Mesenchymal stem cell (in vitro differentiated cells and primary cell): ENCODE data around the gene ALOX15B.
"Not testable (repeated sequence)": the region's sequence is repeated elsewhere in the genome, so short reads cannot be mapped to it uniquely, and the experiment has no call there.

Source experiments
- DNase-seq: peaks from one replicate; pipeline ENCODE4 v3.0.0-alpha.2; 2013
- H2AFZ ChIP-seq: one replicate; pipeline ENCODE4 v1.6.1; 2013; ENCODE audit warnings: low read depth, mild to moderate bottlenecking, control low read depth, inconsistent platforms, low read length, moderate library complexity
- H2AK5ac ChIP-seq: 2 replicates; pipeline ENCODE4 v1.6.1; 2013; ENCODE audit warnings: low read length, moderate library complexity, mild to moderate bottlenecking, inconsistent platforms; ENCODE audit not compliant: severe bottlenecking
- H2BK120ac ChIP-seq: one replicate; pipeline ENCODE4 v1.6.1; 2013; ENCODE audit warnings: low read depth, mild to moderate bottlenecking, inconsistent platforms, low read length, moderate library complexity
- H2BK12ac ChIP-seq, 2 experiments: one replicate each; pipeline ENCODE4 v1.6.1; 2013; ENCODE audit warnings: inconsistent platforms in 2 of 2, low read length in 2 of 2, mild to moderate bottlenecking in 2 of 2, moderate library complexity in 2 of 2, control low read depth in 1 of 2
- H2BK15ac ChIP-seq: one replicate; pipeline ENCODE4 v1.6.1; 2013; ENCODE audit warnings: mild to moderate bottlenecking, low read depth, inconsistent platforms; ENCODE audit not compliant: poor library complexity, severe bottlenecking
- H2BK5ac ChIP-seq: 2 replicates; pipeline ENCODE4 v1.6.1; 2013; ENCODE audit warnings: low read depth, mild to moderate bottlenecking, low read length, control low read depth, inconsistent platforms; ENCODE audit not compliant: poor library complexity, severe bottlenecking
- H3K14ac ChIP-seq, 2 experiments: one replicate each; pipeline ENCODE4 v1.6.1; 2013; ENCODE audit warnings: inconsistent platforms in 2 of 2, low read length in 2 of 2, control low read depth in 1 of 2, mild to moderate bottlenecking in 1 of 2, moderate library complexity in 1 of 2
- H3K18ac ChIP-seq, 2 experiments: one replicate each; pipeline ENCODE4 v1.6.1; 2013; ENCODE audit warnings: inconsistent platforms in 2 of 2, low read length in 2 of 2, control low read depth in 1 of 2, low read depth in 1 of 2, mild to moderate bottlenecking in 1 of 2
- H3K23ac ChIP-seq, 2 experiments: one replicate each; pipeline ENCODE4 v1.6.1; 2013; ENCODE audit warnings: inconsistent platforms in 2 of 2, low read length in 2 of 2, mild to moderate bottlenecking in 2 of 2, moderate library complexity in 2 of 2, control low read depth in 1 of 2
- H3K27ac ChIP-seq: 2 replicates; pipeline ENCODE4 v1.5.1; 2013; ENCODE audit warnings: mild to moderate bottlenecking, moderate library complexity, low read length, control low read depth, inconsistent platforms; ENCODE audit not compliant: poor library complexity, severe bottlenecking
- H3K27me3 ChIP-seq, 2 experiments: 2 replicates each; pipeline versions ENCODE4 v1.6.1 to v1.7.0; 2013; ENCODE audit warnings: low read length in 2 of 2, mild to moderate bottlenecking in 2 of 2, moderate library complexity in 2 of 2, control low read depth in 1 of 2, inconsistent platforms in 1 of 2; ENCODE audit not compliant: control insufficient read depth in 1 of 2, insufficient read depth in 1 of 2
- H3K36me3 ChIP-seq, 2 experiments: 2 replicates each; pipeline versions ENCODE4 v1.6.1 to v1.7.0; 2013; ENCODE audit warnings: low read length in 2 of 2, control low read depth in 1 of 2, inconsistent platforms in 1 of 2, low read depth in 1 of 2, mild to moderate bottlenecking in 1 of 2; ENCODE audit not compliant: insufficient read depth in 2 of 2, control insufficient read depth in 1 of 2
- H3K4ac ChIP-seq, 2 experiments: one replicate each; pipeline ENCODE4 v1.6.1; 2013; ENCODE audit warnings: inconsistent platforms in 2 of 2, low read length in 2 of 2, mild to moderate bottlenecking in 2 of 2, moderate library complexity in 2 of 2, control low read depth in 1 of 2, low read depth in 1 of 2
- H3K4me1 ChIP-seq: 2 replicates; pipeline ENCODE4 v1.6.1; 2013; ENCODE audit warnings: low read depth, low read length, control low read depth; ENCODE audit not compliant: control insufficient read depth, insufficient read depth
- H3K4me2 ChIP-seq: 2 replicates; pipeline ENCODE4 v1.6.1; 2013; ENCODE audit warnings: low read length, mild to moderate bottlenecking, inconsistent platforms; ENCODE audit not compliant: poor library complexity, severe bottlenecking
- H3K4me3 ChIP-seq, 2 experiments: 2 replicates each; pipeline versions ENCODE4 v1.5.1 to v1.7.0; 2013; ENCODE audit warnings: low read length in 2 of 2, mild to moderate bottlenecking in 2 of 2, control low read depth in 1 of 2, low read depth in 1 of 2; ENCODE audit not compliant: insufficient read depth in 1 of 2
- H3K79me1 ChIP-seq: replicated peaks from 2 replicates; pipeline ENCODE4 v1.6.1; 2013; ENCODE audit warnings: mild to moderate bottlenecking, control low read depth, low read length, inconsistent platforms; ENCODE audit not compliant: poor library complexity, severe bottlenecking
- H3K9ac ChIP-seq: 2 replicates; pipeline ENCODE4 v1.7.0; 2013; ENCODE audit warnings: mild to moderate bottlenecking, low read length, moderate library complexity
- H3K9me3 ChIP-seq: 2 replicates; pipeline ENCODE4 v1.7.0; 2013; ENCODE audit warnings: mild to moderate bottlenecking, low read length; ENCODE audit not compliant: control insufficient read depth
- H4K8ac ChIP-seq: one replicate; pipeline ENCODE4 v1.6.1; 2013; ENCODE audit warnings: inconsistent platforms, mild to moderate bottlenecking, low read length, moderate library complexity
- H4K91ac ChIP-seq: one replicate; pipeline ENCODE4 v1.6.1; 2013; ENCODE audit warnings: mild to moderate bottlenecking, low read length, inconsistent platforms
- WGBS: methylation state at CpG from one replicate; pipeline ENCODE4 v1.1.7; 2013; ENCODE audit warnings: mixed read lengths; 5-methylcytosine and 5-hydroxymethylcytosine counted together

Gene ALOX15B

DNA sequence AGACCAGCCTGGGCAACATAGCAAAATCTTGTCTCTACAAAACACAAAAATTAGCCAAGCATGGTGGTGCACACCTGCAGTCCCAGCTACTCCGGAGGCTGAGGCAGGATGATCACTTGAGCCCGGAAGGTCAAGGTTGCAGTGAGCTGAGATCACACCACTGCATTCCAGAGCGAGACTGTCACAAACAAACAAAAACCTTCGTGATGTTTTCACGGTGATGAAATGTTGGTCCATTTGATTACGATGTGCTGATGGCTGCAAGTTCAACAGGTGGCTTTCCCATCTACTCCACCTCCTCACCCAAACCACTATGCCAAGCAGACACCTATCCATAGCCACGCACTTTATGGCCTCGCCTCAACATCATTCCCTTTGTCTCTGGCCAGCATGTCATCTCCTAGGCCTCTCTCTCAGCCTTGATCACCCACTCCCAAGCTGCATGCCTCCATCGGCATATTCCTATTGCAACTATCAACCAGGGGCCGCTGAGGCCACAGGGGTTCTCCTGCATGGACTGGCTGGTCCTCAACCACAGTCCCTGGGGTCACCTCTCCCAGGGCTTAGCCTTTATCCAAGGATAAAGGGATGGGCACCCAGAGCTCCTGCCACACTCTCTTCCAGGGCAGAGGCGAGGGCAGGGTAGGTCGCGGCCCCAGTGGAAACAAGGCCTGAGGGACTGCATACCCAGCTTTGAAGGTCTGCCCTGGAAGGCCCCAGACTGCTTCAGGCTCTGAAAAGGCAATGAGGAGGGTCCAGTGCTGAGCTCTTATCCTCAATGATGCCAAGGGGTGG, 17.1 kb upstream of the ALOX15B start:
- Histone ChIP-seq H2BK12ac (no peak overlapping the region), H3K14ac (no peak overlapping the region), H2BK5ac (no peak overlapping the region), H2BK120ac (no peak overlapping the region), H4K8ac (no peak overlapping the region), H3K79me1 (no peaks in the 10 kb centered on the region), H3K4me3 (no peak overlapping the region), H2BK15ac (no peak overlapping the region), H3K36me3 (no peaks in the 10 kb centered on the region), H2AFZ (no peak overlapping the region), H3K4ac (no peak overlapping the region), H3K4me2 (no peak overlapping the region), H3K27me3 (peaks cover 17 to 34% of the 10 kb centered on the region in 2 experiments), H3K9ac (no peak overlapping the region), H4K91ac (no peak overlapping the region), H2AK5ac (no peak overlapping the region), H3K18ac (no peak overlapping the region), H3K23ac (no peak overlapping the region), H3K4me1 (peaks cover 3% of the 10 kb centered on the region), H3K9me3 (no peaks in the 10 kb centered on the region), H3K27ac (no peak overlapping the region)
- 84% methylated on average over 13 of the region's 13 CpGs for WGBS
- no peak for DNase-seq

DNA sequence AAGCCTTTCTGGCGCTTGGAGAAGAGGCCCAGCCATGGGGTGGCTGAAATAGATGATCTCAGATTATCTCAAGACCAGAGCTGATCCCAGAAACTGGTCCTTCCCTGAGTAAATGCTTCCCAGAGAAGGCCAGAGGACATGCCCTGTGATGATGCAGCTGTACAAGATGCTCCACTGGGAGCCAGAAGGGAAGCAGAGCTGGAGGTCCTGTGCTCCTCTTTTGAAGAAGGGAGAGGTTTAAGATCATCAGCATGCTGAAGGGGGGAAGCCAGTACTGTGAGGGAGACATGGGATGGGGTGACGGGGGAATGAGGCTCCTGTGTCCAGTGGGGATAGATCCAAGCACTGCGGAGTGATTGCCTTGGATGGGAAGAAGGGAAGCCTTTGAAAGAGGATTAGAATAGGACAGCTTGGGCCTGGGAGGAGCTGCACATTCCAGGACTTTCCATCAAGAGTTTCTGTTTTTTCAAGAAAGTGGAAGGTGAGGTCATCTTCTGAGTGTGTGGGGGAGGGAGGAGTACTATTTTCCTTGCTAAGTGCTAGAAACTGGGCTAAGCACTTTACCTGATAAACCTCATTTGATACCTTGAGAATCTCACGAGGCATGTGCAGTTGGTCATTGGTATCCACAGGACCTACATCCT, 16.4 kb upstream of the ALOX15B start:
- no peaks in the 10 kb centered on the region for H3K36me3 ChIP-seq
- H3K9me3 ChIP-seq = no peaks in the 10 kb centered on the region
- H3K27me3 ChIP-seq = peaks cover 22 to 34% of the 10 kb centered on the region in 2 experiments
- no peak overlapping the region for H3K23ac ChIP-seq
- no peak overlapping the region for H3K4me3 ChIP-seq
- H3K9ac ChIP-seq = no peak overlapping the region
- peak; percentile 32 for DNase-seq
- no peak overlapping the region for H3K4ac ChIP-seq
- H2AK5ac ChIP-seq = no peak overlapping the region
- no peak overlapping the region for H3K4me2 ChIP-seq
- no peak overlapping the region for H3K27ac ChIP-seq
- no peak overlapping the region for H2BK12ac ChIP-seq
- H3K4me1 ChIP-seq = peaks cover 3% of the 10 kb centered on the region
- no peaks in the 10 kb centered on the region for H3K79me1 ChIP-seq
- no peak overlapping the region for H2BK120ac ChIP-seq
- 90% methylated on average over 4 of the region's 4 CpGs for WGBS
- no peak overlapping the region for H4K8ac ChIP-seq
- H3K14ac ChIP-seq = no peak overlapping the region
- H4K91ac ChIP-seq = no peak overlapping the region
- H2BK15ac ChIP-seq = no peak overlapping the region
- H3K18ac ChIP-seq = no peak overlapping the region
- H2AFZ ChIP-seq = no peak overlapping the region
- no peak overlapping the region for H2BK5ac ChIP-seq

DNA sequence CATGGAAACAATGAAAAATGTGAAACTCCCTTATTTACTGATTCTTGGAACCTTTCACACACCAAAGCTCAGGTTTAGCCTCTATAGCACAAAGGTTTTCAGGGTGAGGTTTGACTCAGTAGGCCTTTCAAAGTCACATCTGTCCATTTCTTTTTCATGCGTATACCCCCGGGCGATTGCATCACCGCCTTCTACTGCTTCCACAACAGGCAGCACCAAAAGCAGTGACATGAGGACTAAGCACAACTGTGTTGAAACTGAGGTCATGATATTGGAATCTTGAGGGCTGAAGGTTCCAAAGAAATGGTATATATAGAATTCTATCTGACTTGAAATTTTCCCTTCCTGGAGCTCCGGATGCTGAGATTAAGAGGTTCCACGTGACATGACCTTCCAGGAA, 14.7 kb upstream of the ALOX15B start:
- H4K91ac ChIP-seq, H2AFZ ChIP-seq, H2BK12ac ChIP-seq, H3K9me3 ChIP-seq, H3K79me1 ChIP-seq, H4K8ac ChIP-seq, H3K27ac ChIP-seq, H3K9ac ChIP-seq, H3K4me1 ChIP-seq, H3K4me2 ChIP-seq, H3K18ac ChIP-seq, H2BK5ac ChIP-seq, H2BK15ac ChIP-seq, H2BK120ac ChIP-seq, H3K4me3 ChIP-seq, H3K14ac ChIP-seq, H3K36me3 ChIP-seq, H3K23ac ChIP-seq, H2AK5ac ChIP-seq, H3K4ac ChIP-seq: not testable (repeated sequence)
- 100% methylated on average over 1 of the region's 6 CpGs for WGBS
- peaks cover 38 to 39% of the 10 kb centered on the region in 2 experiments for H3K27me3 ChIP-seq
- DNase-seq = peak; percentile 30

DNA sequence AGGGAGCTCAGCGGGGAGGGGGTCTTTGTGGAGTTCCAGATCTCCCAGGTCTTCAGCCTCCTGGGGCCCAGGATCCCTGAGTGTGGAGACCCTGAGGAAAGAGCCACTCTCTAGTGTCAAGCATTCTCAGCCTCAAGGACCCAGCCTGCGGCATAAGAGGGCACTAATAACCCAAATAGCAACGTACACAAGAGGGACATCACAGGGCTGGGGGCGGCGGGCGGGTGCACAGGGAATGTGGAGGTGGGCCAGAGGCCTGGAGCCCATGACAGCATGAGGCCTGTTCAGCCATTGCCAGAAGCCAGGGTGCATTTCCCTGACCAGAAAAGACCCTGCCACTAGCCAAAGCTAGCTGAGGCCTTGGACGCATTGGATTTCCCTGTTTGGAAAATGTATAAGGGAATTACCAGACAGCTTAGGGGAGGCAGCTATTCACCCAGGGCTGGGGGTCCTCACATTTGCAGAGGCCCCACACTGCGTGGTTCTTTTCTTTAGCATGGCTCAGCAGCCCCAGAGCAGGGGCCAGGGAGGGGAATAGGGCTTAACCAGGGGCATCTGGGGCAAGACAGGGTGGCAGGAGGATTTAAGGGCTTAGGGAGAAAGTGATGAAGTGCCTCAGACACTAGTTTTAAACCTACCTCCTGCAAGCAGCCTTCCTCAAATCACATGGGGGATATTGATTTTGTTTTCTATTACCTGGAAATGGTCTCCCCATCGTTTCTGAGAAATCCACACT, 13.5 kb upstream of the ALOX15B start:
- Histone ChIP-seq H2BK15ac (no peak overlapping the region), H2AK5ac (no peak overlapping the region), H2AFZ (no peak overlapping the region), H3K4me2 (no peak overlapping the region), H3K9ac (no peak overlapping the region), H4K8ac (no peak overlapping the region), H3K27ac (no peak overlapping the region), H3K18ac (no peak overlapping the region), H3K27me3 (peaks cover 35 to 41% of the 10 kb centered on the region in 2 experiments), H3K4me3 (no peak overlapping the region), H3K23ac (no peak overlapping the region), H3K14ac (no peak overlapping the region), H2BK12ac (no peak overlapping the region), H2BK5ac (no peak overlapping the region), H3K4ac (no peak overlapping the region), H3K4me1 (peaks cover 3% of the 10 kb centered on the region), H3K79me1 (no peaks in the 10 kb centered on the region), H3K36me3 (no peaks in the 10 kb centered on the region), H3K9me3 (no peaks in the 10 kb centered on the region), H4K91ac (no peak overlapping the region), H2BK120ac (no peak overlapping the region)
- 75% methylated on average over 9 of the region's 9 CpGs for WGBS
- DNase-seq = no peak
